GM19351 (cell line): Measurements from ENCODE around the gene OTUD5.
A peak's percentile ranks its signal among the peaks of the same experiment; 100 is the strongest.

Experiments used
- ATAC-seq: cut with Tn5 transposase; IDR thresholded peaks from one replicate; pipeline ENCODE4 v1.9.1; 2021; ENCODE audit warnings: mild to moderate bottlenecking, moderate library complexity; ENCODE audit not compliant: unreplicated experiment

Gene OTUD5

DNA sequence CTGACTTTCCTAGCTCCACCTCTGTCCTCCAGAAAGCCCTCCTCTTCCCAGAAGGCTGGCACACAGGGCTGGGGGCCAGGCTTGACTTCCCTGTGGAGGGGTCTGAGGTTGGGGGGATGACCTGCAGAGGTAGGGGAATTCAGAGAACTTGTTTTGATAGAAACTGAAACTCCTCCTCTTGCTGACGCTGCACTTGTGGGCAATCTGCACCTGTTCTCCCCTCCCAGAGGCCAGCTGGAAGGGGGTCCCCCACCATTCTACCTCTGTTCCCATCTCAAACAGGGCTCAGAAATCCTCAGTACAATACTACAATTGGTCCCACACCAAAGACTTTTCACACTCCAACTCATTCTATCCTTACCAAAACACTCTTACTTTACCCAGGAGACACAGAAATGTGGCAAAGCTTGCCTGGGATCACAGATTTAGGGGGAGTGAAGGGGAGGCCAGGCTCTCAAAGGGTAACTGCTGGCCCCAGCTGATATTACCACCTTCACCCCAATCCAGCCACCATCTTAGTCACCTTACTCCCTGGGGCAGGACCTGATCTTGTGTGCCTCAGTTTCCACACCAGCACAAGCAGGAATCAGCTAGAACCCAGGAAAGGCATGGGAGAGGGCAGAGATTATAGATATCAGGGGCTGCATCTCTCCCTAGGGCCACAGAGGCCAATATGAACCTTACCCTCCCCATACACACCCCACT, 18.5 kb downstream of the OTUD5 start:
- peak; percentile 50 for ATAC-seq

GRCh38 chrX:48937054-48937907, 20.1 kb downstream of the OTUD5 start:
- ATAC-seq = peak; percentile 70

GRCh38 chrX:48936429-48937053, 20.9 kb downstream of the OTUD5 start:
- ATAC-seq = no peak

DNA sequence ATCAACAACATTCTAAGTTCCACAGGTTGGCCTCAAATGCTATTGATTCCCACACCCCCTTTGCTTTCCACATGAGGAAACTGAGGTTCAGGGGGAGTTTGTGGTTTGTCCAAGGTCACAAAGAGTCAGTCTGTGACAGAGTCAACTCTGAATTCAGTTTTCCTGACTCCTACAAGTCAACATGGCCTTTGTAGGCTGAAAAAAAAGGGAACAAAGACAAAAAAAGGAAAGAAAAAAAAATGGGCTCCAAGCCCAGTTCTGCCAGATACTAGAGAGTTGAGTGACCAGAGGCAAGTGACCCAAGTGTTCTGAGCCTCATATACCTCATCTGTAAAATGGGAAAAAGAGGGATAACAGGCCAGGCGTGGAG, 22.1 kb downstream of the OTUD5 start:
- no peak for ATAC-seq

- no peak for ATAC-seq
Measured at GRCh38 chrX:48934581-48935300, 22.7 kb downstream of the OTUD5 start.

DNA sequence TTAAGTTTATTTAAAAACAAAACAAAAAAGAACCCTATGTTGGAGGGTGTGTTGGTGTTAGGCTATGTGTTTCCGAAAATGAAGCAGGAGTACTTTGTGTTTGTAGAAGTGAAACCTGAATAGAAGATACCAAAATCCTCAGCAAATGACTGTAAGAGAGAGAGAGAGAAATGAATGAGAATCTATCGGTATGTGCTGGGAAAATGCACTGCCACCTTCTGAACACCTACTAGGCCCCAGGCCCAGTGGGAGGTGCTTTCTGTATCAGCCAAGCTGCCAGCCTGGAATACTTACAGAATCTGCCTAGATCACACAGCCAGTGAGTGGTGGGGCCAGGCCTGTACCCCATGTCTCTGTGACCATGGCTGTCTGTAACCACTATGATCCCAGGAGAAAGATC, 23.6 kb downstream of the OTUD5 start:
- ATAC-seq = peak; percentile 32

GRCh38 chrX:48927736-48928382, 29.5 kb downstream of the OTUD5 start:
- no peak for ATAC-seq

DNA sequence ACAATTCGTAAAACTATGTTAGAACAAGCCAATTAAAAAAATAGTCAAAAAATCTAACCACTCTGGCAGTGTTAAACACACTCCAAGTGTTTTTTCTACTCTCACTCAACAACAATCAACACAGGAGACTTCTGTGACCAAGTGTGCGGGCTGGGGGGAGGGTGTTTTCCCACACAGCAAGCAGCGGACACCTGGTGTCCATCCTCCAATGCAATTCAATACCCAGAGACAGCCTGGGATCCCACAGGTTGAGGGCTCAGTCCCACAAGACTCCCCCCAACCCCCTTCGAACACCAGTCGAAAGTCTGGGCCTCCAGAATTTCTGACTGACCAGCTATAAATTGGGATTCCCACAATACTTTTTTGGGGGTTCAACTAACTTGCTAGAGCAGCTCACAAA, 30.3 kb downstream of the OTUD5 start:
- ATAC-seq = no peak

GRCh38 chrX:48924270-48924669, 33.1 kb downstream of the OTUD5 start:
- ATAC-seq = no peak

DNA sequence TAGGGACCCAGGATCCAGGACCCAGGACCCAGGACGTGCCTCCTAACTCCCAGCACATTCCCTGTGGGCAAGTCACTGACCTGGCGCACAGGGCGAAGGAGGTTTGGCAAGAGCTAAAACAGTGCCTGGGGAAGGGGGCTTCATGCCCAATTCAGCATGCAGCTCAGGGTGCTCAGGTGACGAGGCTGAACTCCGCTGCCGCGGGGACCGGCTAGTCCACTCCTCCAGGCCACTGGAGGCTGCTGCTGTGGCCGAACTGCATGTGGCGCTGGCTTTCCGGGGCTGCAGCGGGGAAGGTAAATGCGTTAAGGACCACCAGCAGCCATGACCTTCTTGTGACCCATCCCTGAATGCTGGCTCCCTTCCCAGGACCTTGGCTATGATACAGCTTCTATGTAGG, 33.6 kb downstream of the OTUD5 start:
- no peak for ATAC-seq

DNA sequence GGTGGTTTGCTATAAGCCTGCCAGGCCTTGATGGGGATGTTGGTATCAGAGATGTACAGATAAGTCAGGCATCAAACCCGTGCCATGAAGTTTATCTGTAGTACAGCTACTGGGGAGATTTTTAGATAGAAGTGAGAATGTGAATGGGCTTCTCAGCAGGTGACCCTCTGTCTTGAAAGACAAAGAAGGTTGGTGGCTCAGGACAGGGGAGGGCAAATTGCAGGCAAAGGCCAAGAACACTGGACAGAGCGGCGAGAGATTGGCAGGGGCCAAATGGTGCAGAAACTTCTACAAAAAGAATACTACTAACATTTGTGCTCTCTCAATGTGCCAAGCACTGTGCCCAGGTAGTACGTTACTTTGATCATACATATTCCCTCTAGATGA, 36.7 kb downstream of the OTUD5 start:
- no peak for ATAC-seq

DNA sequence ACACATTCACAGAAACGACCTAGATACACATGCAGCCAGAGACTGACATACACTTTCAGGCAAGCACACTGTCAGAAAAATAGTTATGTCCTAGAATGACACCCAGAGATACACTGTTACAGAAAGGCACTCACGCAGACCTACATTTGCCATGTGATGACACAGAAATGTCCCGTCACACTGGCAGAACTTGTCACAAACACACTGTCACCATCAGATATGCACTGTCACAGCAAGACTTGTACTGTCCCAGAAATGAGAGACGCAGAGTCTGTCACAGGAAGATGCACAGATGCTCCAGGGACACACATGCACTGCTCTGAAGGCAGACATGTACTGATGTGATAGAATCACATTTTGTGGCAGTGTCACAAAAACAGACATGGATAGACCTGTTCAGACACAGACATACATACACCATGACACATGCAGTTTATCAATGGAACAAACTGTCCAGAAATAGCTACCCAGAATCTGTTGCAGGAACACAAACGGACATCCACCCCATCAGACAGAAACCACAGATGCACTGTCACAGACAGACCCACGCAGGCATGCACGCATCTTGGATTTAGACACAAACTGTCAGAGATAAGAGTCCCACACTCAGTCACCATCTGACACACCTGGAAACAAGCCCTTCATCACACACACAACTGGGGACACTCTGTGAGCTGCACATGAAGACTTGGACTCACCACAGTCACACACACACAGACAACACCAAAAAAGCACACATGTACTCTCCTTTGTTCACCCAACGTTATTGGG, 37.3 kb downstream of the OTUD5 start:
- ATAC-seq = no peak

DNA sequence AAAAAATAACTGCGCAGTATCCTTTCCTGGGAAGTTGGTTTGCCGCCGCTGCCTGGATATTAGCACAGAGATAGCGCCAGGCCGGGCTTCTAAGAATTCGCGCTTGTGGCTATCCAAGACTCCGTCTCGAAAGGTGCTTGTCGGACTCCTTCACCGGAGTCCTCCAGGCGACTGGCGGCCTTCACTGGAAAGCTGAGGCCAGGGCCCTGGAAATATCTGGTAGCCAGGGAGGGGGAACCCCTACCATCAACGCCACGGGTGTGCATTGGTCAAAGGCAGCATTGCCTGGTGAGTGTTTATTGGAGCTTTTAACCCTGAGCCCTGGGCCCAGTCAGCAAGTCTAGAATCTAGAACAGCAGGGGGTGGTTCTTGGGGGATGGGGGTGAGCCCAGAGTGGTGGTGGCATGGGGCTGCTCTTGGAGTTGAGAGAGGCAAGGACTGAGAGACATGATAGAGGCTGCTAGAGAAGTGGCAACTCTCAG, 38.0 kb downstream of the OTUD5 start:
- ATAC-seq = peak; percentile 24

GRCh38 chrX:48918643-48919340, 38.6 kb downstream of the OTUD5 start, which contains the start of gene PIM2:
Gene PIM2, minus strand, starts transcription at chrX:48919024. Its CDS starts 190 bp downstream, at chrX:48918834.
- peak; percentile 70 for ATAC-seq

DNA sequence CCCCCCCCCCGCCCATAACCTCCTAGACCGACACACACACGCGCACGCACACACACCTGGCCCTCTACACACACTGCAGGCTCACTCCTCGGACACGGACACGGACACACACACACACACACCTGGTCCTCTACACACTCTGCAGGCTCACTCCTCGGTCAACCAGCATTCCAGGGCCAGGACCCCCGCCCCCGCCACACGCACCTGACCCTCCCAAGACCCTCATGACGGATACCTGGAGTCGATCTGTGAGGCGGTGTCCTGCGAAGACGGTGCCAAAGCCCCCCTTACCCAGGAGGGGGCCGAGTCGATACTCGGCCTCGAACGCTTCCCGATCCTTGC, 39.1 kb downstream of the OTUD5 start:
- ATAC-seq = no peak

DNA sequence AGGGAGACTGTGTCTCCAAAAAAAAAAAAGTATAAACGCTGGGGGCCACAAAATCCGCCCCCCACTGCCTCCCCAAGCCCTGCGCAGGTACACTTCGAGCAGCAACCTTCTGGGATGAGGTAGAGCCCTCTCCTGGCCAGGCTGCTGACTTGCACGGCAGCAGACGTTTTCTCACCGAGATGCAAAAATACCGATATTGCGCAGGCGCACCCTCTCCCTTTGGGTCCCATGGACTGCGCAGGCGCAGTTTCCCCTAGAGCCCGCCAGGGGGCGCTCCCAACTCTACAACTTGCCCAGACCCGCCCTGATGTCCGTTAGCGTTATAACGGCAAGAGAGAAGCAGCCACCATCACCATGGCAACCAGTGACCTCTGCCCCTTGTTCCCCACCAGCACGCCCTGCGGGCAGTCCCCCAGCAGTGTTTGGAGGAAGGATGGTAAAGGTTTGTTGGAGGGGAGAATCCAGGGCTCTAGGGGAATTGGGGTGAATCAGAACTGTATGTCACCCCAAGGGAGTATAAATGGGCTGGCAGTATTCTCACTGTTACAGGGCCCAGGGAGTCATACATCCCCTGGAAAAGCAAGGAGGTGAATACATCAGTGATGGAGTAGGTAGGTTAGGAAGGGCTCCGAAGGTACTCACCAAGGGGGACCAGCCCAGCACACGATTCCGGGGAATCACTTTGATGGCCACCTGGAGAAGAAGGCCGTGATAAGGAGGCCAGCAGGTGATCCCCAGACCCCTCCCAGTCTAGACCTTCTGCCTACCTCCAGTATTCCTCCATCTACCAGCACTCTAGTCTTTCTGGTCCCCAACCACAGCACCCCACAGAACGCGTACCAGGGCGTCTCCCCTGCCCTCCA, 40.0 kb downstream of the OTUD5 start:
- peak; percentile 46 for ATAC-seq

DNA sequence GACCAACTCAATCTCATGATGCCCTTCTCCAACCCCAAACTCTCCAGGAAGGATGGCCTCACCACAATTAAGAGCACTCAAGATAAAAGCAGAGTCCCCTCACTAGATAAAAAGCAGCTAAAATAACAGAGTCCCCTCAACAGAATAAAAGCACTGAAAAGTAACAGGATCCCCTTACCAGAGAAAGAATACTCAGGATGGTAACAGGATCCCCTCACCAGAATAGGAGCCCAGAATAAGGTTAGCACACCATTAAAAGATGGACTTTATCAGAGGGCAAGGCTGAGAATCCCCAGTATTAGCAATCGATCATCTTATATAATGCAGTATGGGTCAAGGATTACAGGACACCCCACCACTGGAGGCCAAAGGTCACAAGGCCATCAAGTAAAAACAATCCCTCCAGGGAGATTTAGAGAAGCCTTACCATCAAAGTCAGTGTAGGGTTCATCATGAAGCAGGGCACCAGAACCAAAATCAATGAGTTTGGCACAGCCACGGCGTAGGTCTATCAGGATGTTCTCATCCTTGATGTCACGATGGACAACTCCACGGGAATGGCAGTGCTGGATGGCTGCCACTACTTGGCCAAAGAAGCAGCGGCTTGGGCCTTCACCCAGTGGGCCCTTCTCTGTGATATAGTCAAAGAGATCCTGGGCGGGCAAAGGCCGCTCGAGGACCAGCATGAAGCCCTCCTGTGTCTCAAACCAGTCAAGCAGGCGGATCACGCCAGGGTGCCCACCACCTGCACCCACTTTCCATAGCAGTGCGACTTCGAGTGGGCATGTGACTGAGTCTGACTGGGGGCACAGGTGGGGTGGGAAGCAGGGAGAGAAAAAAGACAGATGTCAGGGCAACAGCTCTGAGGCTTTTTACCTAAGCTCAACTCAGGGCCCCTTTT, 42.6 kb downstream of the OTUD5 start:
- no peak for ATAC-seq
